Ramos (cell line): Measurements from ENCODE around the gene TTF2.

Experiments used
- in situ Hi-C: fragments of 300-500 bp; cut with MboI; formaldehyde crosslinking; loops from one replicate; pipeline ENCODE4 v1.14.3; 2022; ENCODE audit warnings: low sequenced_read_pairs; ENCODE audit not compliant: unreplicated experiment

Gene TTF2

GRCh38 chr1:117059678-117060440 is at the start of gene TTF2:
Gene TTF2, plus strand, starts transcription at chr1:117060326. Its CDS starts 21 bp downstream, at chr1:117060347.
- in situ Hi-C loops: loop anchor here (10.0 kb wide), 2 partner anchors 325 to 475 kb away; no protein-coding TSS in a partner anchor

DNA sequence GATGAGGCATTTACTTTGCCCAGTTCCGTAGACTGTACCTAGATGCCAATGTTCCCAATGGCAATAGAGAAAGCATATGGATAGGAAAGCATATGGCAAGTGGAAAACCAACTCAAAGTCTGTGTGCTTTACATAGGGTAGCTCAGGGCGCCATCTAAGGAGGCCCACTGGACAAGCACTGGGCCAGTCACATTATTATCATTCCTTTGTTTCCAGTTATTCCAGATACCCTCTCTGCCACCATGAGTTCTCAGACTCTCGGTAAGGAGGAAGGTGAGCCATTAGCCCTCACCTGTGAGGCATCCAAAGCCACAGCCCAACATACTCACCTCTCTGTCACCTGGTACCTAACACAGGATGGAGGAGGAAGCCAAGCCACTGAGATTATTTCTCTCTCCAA is 48.8 kb upstream of the TTF2 start:
- in situ Hi-C loops: no loop called here

DNA sequence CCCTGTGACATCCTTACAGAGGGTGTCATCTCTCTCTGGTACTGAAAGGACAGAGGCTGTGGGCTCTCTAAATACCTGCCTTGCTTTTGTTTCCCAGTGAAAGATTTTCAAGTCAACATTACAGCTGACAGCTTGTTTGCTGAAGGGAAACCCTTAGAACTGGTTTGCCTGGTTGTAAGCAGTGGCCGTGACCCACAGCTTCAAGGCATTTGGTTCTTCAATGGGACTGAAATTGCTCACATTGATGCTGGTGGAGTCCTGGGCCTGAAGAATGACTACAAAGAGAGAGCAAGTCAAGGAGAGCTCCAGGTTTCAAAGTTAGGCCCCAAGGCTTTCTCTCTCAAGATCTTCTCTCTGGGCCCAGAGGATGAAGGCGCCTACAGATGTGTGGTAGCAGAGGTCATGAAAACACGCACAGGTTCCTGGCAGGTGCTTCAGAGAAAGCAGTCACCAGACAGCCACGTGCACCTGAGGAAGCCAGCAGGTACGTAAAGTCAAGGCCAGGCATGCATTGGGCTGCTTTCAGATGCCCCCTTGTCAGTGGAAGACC is 46.7 kb upstream of the TTF2 start:
- in situ Hi-C loops: no loop called here

GRCh38 chr1:117014209-117014608 is 45.9 kb upstream of the TTF2 start:
- in situ Hi-C loops: no loop called here

DNA sequence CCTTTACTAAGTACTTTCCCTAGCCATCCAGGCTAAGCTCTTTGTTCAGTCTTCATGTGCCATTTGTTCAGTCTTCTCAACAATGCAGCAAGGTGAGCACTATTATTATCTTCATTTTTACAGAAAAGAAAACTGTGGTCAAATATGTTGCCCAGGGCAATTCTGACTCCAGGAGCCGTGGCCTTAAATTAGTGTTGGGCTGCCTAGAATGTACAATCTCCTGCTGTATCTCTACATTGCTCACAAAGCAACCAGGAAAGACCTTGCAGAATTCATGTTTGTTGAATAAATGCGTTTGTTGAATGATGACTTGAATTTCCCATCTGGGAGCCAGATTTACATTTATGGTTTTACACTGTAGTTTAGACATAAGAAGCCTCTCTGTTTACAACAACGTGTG is 44.4 kb upstream of the TTF2 start:
- in situ Hi-C loops: no loop called here

GRCh38 chr1:117017062-117017461 is 43.1 kb upstream of the TTF2 start:
- in situ Hi-C loops: no loop called here

DNA sequence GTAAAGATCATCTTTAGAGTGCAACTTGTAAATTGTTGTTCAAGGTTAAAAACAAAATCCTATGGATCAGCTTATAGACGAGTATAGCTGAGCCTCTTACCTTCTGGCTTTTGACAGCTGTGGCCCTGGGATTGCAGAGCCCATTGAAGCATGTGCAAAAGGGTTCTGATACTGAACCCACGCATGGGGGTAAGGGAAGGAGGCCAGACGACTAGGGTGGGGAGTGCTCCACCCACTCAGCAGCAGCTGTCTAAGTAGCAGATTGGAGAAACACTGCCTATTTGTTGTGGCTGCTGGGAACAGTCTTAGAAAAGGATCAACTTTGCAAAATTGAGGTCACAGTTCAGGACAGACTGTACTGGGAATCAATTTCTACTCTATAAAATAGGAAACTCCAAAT is 42.5 kb upstream of the TTF2 start:
- in situ Hi-C loops: no loop called here

DNA sequence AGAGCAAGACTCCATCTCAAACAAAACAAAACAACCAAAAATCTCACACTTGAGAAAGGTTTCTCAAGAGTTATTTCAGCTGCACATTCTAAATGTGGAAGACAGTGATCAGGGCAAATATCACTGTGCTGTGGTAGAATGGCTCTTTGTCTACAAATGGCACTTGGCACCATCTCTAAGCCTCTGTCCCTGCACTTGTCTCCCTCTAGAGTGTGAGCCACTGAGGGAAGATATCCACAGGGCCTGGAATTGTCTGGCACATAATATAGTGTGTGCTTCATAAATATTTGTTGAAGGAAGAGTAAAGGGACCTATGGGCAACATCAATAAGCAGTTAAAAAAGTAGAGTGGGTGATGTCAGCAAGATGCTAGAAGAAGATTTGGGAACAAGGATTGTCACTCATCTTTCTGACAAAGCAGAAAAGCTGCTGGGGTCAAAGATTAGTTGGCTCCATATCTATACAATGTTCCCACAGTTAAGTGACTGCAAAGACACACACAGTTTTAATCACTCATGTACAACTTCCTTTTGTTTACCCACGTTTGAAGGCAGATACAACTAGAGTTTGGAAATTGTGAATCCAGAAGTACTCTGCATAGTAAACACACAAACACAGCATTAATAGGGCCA is 39.5 kb upstream of the TTF2 start:
- in situ Hi-C loops: no loop called here

DNA sequence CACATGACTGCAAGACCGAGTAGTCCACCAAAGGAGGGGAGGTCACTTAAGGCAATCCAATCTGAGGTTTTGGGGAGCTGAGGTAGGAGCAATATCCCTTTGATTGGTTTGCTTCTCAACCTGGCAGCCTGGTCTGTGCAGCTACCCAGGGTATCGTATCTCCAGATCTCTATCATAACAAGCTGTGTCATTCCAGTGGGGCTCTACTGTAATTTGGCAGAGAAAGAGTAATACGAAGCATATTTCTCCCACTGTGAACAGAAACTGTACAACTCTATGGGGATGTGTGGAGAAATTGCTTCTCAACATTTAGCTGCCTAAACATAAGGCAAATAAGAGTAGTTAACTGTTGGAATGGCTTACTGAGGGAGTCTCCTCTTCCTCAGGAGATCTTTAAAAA is 38.0 kb upstream of the TTF2 start:
- in situ Hi-C loops: no loop called here

GRCh38 chr1:117025568-117025967 is 34.6 kb upstream of the TTF2 start:
- in situ Hi-C loops: no loop called here

GRCh38 chr1:117026361-117026760 is 33.8 kb upstream of the TTF2 start:
- in situ Hi-C loops: no loop called here

- in situ Hi-C loops: no loop called here
Measured at GRCh38 chr1:117029685-117030084, 30.4 kb upstream of the TTF2 start.

- in situ Hi-C loops: no loop called here
Measured at GRCh38 chr1:117030271-117030877, 29.8 kb upstream of the TTF2 start.

GRCh38 chr1:117032266-117032665 is 27.9 kb upstream of the TTF2 start:
- in situ Hi-C loops: no loop called here

GRCh38 chr1:117032681-117033539 is 27.2 kb upstream of the TTF2 start:
- in situ Hi-C loops: no loop called here

- in situ Hi-C loops: no loop called here
Measured at GRCh38 chr1:117033772-117034171, 26.4 kb upstream of the TTF2 start.

GRCh38 chr1:117034791-117035290 is 25.3 kb upstream of the TTF2 start:
- in situ Hi-C loops: no loop called here

DNA sequence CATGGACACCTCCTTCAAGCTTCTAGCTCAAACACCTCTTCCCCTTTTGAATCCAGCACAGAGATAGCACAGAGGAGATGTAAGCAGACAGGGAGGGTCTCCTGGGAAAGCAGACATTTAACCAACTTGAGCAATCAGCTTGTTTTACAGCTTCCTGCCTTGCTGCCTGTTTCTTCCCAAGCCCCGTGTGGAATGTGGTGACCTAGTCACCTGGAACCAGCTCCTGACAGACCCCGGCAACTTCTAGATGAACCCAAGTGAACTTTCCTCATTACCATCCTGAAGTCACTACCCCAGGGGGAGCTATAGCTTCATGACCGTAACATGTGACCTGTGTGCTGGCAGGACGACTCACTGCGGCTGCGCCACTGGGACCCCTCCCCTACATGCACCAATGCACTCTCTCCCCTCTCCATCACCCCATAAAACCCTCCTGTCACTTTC is 24.1 kb upstream of the TTF2 start:
- in situ Hi-C loops: no loop called here

DNA sequence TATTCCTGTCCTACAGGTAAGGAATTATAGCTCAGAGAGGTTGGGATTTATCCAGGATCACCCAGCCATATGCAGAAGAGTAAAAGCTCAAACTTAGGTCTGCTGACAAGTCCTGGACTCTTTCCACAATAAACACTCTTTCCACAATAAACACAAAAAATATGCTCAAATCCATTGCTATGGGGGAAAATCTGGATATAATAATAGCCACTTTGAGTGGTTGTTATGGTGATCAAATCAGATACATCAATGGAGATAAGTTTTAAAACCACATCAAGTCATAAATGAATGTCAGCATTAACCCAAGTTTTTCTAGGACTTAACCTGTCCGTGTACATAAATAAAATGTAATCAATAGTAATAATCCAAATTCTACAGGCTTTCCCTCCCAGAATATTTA is 22.3 kb upstream of the TTF2 start:
- in situ Hi-C loops: no loop called here

- in situ Hi-C loops: no loop called here
Measured at GRCh38 chr1:117038236-117038635, 21.9 kb upstream of the TTF2 start.
